Stimulated activated naive CD4-positive, alpha-beta T cell (primary cell): ENCODE results near the gene COMMD1.
"Not testable (repeated sequence)": the region's sequence is repeated elsewhere in the genome, so short reads cannot be mapped to it uniquely, and the experiment has no call there.

ENCODE experiments used
- DNase-seq, 6 experiments: peaks; one replicate each; lab custom pipeline; 2025; lab: John Stamatoyannopoulos, UW

Gene COMMD1

GRCh38 chr2:61924895-61925663 lies 19.6 kb downstream of the COMMD1 start:
- DNase-seq: no peak

GRCh38 chr2:61926531-61927477 lies 21.3 kb downstream of the COMMD1 start:
- no peak for DNase-seq

- no peak for DNase-seq
These were observed 23.5 kb downstream of the COMMD1 start for GRCh38 chr2:61928826-61929461.

DNA sequence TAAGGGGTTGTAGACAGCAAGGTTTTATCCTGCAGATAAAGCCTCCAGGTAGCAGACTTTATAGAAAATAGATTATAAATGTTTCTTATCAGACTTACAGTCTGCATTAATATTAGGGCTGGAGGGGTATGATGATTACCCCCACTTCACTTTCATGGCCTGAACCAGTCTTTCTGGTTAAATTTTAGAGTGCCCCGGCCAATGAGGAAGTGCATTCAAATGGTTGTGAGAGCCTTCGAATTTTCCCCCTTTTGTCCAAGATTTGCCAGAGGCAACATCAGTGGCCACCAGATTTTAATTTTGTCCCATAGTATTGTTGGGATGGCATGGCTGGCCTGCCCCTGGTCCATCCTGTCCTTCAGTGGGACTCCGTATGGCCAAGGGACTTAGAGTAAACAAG lies 31.6 kb downstream of the COMMD1 start:
- DNase-seq: no peak

DNA sequence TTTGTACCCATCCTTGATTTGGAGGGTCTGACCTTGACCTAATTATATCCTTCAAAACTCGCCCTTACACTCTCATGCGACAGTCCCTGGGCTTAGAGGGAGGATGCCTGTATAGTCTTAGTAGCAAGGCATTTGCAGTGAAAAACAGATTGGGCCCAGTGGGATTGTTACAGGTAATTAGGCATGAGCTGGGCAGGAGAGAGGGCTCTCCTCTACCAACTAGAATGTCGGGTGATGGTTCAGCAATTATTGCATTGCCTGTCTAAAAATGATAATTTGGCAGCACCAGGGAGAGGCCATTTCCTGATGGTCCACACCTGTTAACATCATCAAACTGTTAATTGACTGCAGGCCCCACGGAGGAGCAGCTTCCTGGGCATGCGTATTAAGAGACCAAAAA lies 32.4 kb downstream of the COMMD1 start:
- DNase-seq: no peak

DNA sequence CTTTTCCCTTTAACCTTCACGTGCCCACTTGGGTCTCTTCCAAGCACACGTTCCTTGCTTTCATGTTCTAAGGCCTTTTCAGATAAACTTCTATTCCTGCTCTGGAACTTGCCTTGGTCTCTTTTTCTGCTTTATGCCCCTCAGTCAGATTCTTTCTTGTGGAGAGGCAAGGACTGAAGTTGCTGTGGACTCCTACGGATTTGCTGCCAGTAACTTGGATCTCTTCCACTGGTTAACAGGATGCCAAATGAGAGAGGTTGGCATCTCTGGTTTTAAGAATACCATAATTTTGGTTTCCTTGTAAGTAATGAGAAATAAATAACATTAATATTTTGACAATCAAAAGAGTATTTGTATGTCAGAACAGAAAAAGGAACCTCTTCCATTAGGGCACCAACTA lies 33.0 kb downstream of the COMMD1 start:
- DNase-seq: no peak

DNA sequence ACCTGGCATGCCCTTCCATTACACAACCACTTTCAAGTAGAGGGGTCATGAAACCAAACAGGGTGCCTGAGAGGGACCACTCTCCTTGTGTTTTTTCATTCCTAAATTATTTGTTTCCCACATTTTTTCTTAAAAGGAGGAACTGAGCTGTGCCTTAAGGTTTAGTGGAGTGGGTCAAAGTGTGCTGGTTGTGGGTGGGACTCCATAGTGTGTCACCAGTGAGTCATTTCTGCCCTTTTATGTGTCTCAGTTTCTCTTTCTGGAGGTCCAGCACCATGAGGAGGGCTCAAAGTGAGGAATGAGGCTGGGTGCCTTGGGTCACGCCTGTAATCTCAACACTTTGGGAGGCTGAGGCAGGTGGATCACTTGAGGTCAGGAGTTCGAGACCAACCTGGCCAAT lies 37.8 kb downstream of the COMMD1 start:
- no peak for DNase-seq

- DNase-seq: no peak
These were observed 41.2 kb downstream of the COMMD1 start for GRCh38 chr2:61946666-61947065.

DNA sequence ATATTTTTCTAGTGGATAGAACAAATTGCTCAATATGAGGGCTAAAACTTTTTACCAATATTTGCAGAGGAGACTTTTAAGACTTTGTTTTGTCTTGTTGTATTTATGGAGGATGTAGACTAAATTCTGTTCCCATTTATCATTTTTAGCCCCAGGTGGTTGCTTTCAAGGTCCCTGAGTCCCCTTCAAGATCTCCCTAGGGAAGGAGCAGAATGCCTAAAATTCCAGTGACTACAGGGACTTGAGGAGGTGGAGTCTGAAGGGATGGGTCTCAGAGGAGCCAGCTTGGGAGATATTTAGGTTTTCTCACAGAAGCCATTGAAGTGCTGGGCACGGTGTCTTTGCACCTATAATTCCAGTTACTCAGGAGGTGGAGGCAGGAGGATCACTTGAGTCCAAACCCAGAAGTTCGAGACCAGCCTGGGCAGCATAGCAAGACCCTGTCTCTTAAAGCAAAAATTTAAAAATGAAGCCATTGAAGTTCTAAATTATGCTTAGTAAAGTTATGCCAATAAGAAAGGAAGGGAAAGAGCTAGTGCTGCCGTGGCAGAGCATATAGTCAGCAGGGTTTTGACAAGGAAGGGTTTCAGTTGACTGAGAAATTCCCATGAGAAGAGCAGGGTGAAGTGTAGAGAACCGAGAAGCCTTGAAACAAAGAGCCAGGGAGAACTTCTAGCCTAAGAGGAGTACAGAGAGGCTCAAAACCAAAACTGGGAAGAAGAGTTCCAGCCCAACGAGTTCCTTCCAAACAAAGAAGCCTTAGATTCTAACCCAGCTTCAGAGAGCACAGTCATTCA lies 43.4 kb downstream of the COMMD1 start:
- no peak for DNase-seq

DNA sequence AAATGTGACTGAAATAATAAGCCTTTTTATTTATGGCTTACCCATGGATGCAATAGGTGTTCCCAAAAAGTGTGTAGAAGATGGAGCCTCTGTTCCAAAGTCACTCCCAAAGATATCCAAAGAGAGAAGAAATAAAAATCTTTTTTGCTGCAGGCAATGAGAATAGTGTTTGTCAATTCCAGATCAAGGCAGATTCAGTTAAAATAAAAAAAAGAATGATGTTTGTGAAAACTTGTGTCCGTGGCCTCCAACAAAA lies 43.9 kb downstream of the COMMD1 start:
- DNase-seq: no peak

GRCh38 chr2:61949714-61950560 lies 44.5 kb downstream of the COMMD1 start:
- DNase-seq: no peak

GRCh38 chr2:61950571-61951315 lies 45.3 kb downstream of the COMMD1 start:
- DNase-seq: no peak

DNA sequence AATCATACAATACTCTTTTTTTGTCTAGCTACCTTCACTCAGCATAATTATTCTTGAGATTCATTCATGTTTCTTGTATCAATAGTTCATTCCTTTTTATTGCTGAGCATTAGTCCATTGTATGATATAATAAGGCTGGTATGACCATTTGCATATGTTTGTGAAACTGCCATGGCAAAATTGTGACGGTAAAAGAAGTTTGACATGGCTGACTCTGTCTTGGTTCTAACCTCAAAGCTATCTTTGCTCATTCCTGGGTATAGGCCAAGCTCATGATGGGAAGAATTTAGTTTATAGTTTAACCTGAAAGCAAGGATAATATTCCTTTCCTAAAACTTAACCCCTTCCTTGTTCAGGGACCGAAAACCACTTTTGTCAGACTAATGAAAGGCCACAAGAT lies 46.4 kb downstream of the COMMD1 start:
- no peak for DNase-seq

GRCh38 chr2:61952288-61952687 lies 46.8 kb downstream of the COMMD1 start:
- DNase-seq: no peak

- not testable (repeated sequence) for DNase-seq
These were observed 49.4 kb downstream of the COMMD1 start for GRCh38 chr2:61954856-61955255.

DNA sequence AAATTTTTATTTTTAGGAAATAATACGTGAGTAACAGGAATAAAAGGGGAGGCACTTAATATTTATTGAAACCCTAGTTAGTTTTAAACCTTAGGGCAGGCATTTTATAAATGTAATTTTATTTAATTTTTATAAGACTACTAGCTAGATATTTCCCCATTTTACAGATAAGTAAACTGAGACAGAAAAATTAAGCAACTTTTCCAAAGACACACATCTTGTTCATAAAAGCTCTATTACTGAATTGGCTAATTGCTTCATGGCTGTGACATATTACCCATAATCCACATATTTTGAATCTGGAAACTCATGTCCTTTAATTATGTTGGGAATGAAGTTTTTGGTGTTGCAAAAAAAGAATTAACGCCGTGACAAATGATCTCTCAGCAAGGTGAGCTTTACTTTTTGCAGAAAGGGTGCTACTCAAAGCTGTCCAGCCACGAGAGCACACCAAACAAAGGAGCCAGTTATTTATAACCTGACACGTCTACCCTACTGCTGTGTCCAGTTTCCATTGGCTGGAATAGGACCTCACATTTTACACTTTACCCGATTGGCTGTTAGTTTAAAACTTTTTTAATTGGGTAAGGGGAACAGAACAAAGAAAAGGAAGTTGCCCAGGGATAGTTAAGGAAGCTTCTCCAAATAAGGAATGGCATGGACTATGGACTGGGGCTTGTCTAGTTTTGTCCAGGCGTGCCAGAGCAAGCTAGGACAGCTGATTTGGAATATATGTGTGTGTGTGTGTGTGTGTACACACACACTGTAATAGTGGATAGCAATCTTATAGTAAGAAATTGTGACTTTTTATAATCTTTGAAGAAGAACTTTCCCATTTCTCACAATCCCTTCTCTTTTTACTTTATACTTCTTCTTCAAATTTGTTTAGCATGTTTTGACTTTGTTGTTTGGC lies 54.2 kb downstream of the COMMD1 start:
- no peak for DNase-seq

- no peak for DNase-seq
These were observed 55.9 kb downstream of the COMMD1 start for GRCh38 chr2:61961231-61961901.

DNA sequence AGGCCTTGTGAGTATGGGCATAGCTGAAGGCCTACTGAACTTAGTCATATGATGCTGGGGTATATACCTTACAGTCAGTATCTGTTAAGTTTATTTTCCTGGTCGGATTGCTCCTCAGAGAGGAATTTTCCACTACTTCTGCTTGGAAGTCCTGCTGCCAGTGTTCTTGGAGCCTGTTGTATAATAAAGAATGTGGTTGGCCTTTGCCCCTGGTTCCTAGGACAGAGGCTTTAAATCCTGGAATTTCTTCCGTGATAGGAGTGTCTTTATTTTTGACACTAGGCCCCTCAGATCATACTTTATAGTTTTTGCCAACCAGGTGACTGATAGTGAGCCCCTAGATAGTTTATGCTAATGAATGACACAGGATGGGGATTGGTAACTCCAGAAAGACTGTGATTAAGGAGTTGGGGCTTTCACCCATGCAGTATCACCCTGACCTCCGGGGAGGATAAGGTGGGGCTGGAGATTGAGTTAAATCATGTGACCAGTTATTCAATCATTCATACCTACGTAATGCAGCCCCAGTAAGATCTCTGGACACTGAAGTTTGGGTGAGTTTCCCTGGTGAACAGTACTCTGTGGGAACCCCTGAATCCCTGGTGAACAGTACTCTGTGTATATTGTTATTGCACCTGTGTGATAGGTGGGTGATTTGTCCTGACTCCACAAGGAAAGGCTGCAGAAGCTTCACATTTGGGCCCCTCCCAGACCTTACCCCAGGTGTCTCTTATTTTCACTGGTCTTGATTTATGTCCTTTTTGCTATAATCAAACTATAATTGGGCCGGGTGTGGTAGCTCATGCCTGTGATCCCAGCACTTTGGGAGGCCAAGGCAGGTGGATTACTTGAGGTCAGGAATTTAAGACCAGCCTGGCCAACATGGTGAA lies 56.9 kb downstream of the COMMD1 start:
- no peak for DNase-seq
